Liver (tissue), 9 donors: ENCODE data around the gene DSCAML1. TPM values are rescaled to one million over a fixed set of nuclear protein-coding genes. Genes with fewer than 3 reads are reported as not detected.

Experiments
- DNase-seq: peaks from one replicate; pipeline ENCODE4 v3.0.0-alpha.2; 2017; ENCODE audit warnings: low spot score
- H3K27ac ChIP-seq, 2 donors: one replicate each; pipeline ENCODE4 v1.7.0; 2013; ENCODE audit warnings: inconsistent platforms in 2 of 2, low read length in 2 of 2, control low read depth in 1 of 2, low read depth in 1 of 2, mild to moderate bottlenecking in 1 of 2
- H3K27me3 ChIP-seq, 4 donors: one replicate each; pipeline versions ENCODE4 v1.6.1 to v1.7.0; 2013; ENCODE audit warnings: low read length in 3 of 4, inconsistent platforms in 1 of 4, mild to moderate bottlenecking in 1 of 4, moderate library complexity in 1 of 4; ENCODE audit not compliant: control insufficient read depth in 4 of 4, insufficient read depth in 4 of 4
- H3K36me3 ChIP-seq, 4 donors: one replicate each; pipeline versions ENCODE4 v1.6.1 to v1.7.0; 2013; ENCODE audit warnings: low read length in 3 of 4, mild to moderate bottlenecking in 3 of 4, low read depth in 1 of 4, moderate library complexity in 1 of 4; ENCODE audit not compliant: control insufficient read depth in 4 of 4, insufficient read depth in 3 of 4
- H3K4me1 ChIP-seq, 4 donors: one replicate each; pipeline versions ENCODE4 v1.6.1 to v1.7.0; 2013; ENCODE audit warnings: low read length in 3 of 4, mild to moderate bottlenecking in 3 of 4, moderate library complexity in 1 of 4; ENCODE audit not compliant: control insufficient read depth in 4 of 4, insufficient read depth in 4 of 4
- H3K4me3 ChIP-seq, 3 donors: one replicate each; pipeline versions ENCODE4 v1.6.1 to v1.7.0; 2013; ENCODE audit warnings: low read length in 3 of 3, control low read depth in 1 of 3, low read depth in 1 of 3, mild to moderate bottlenecking in 1 of 3
- H3K9ac ChIP-seq, 2 donors: one replicate each; pipeline ENCODE4 v1.7.0; 2013; ENCODE audit warnings: low read length in 2 of 2, mild to moderate bottlenecking in 2 of 2, moderate library complexity in 2 of 2, control low read depth in 1 of 2, low read depth in 1 of 2
- H3K9me3 ChIP-seq, 4 donors: one replicate each; pipeline versions ENCODE4 v1.6.1 to v1.7.0; 2013; ENCODE audit warnings: low read length in 3 of 4; ENCODE audit not compliant: control insufficient read depth in 4 of 4
- ATF3 ChIP-seq: IDR thresholded peaks from 2 replicates; pipeline ENCODE4 v1.6.1; 2016; ENCODE audit warnings: antibody characterized with exemption
- CTCF ChIP-seq: fragments of 150-350 bp; IDR thresholded peaks from 2 replicates; pipeline ENCODE4 v1.5.1; 2017; ENCODE audit warnings: improper control_type of control experiment, low read depth, low read length; ENCODE audit not compliant: missing input control
- EGR1 ChIP-seq, 2 donors: IDR thresholded peaks; 2 replicates each; pipeline ENCODE4 v1.6.1; 2016 to 2018; ENCODE audit warnings: antibody characterized with exemption in 2 of 2, low read depth in 2 of 2
- FOXA2 ChIP-seq: IDR thresholded peaks from 2 replicates; pipeline ENCODE4 v1.6.1; 2016; ENCODE audit warnings: antibody characterized with exemption
- GABPA ChIP-seq, 2 donors: IDR thresholded peaks in 1 of 2; conservative IDR thresholded peaks in 1 of 2; 2 replicates each; pipeline ENCODE4 v1.6.1; 2016; ENCODE audit warnings: antibody characterized with exemption in 2 of 2, mild to moderate bottlenecking in 1 of 2, moderate library complexity in 1 of 2
- HNF4A ChIP-seq, 2 donors: conservative IDR thresholded peaks; 2 replicates each; pipeline ENCODE4 v1.6.1; 2016; ENCODE audit warnings: antibody characterized with exemption in 2 of 2, mild to moderate bottlenecking in 2 of 2
- HNF4G ChIP-seq: IDR thresholded peaks from 2 replicates; pipeline ENCODE4 v1.6.1; 2016; ENCODE audit warnings: antibody characterized with exemption
- JUND ChIP-seq, 2 donors: IDR thresholded peaks; 2 replicates each; pipeline ENCODE4 v1.6.1; 2016; ENCODE audit warnings: antibody characterized with exemption in 2 of 2
- MAX ChIP-seq: IDR thresholded peaks from 2 replicates; pipeline ENCODE4 v1.6.1; 2016; ENCODE audit warnings: antibody characterized with exemption
- NR2F2 ChIP-seq: IDR thresholded peaks from 2 replicates; pipeline ENCODE4 v1.6.1; 2016; ENCODE audit warnings: antibody characterized with exemption
- REST ChIP-seq: IDR thresholded peaks from 2 replicates; pipeline ENCODE4 v1.6.1; 2016; ENCODE audit warnings: antibody characterized with exemption, mild to moderate bottlenecking
- RXRA ChIP-seq, 2 donors: IDR thresholded peaks; 2 replicates each; pipeline ENCODE4 v1.6.1; 2017 to 2018; ENCODE audit warnings: antibody characterized with exemption in 2 of 2, mild to moderate bottlenecking in 1 of 2
- SP1 ChIP-seq: IDR thresholded peaks from 2 replicates; pipeline ENCODE4 v1.6.1; 2018; ENCODE audit warnings: antibody characterized with exemption, mild to moderate bottlenecking
- TAF1 ChIP-seq: conservative IDR thresholded peaks from 2 replicates; pipeline ENCODE4 v1.6.1; 2016; ENCODE audit warnings: antibody characterized with exemption, mild to moderate bottlenecking
- YY1 ChIP-seq: IDR thresholded peaks from 2 replicates; pipeline ENCODE4 v1.6.1; 2016; ENCODE audit warnings: antibody characterized with exemption, mild to moderate bottlenecking
- WGBS: extraction: QIAGEN DNeasy Blood & Tissue Kit; methylation state at CpG from one replicate; pipeline ENCODE4 v1.1.7; 2013; 5-methylcytosine and 5-hydroxymethylcytosine counted together
- polyA plus RNA-seq, 2 donors: library from polyadenylated mRNA; stranded (reverse) in 1 of 2; unstranded in 1 of 2; fragments of 200-250 nt in 1 of 2; fragments of >200 nt in 1 of 2; fragmentation: Nextera tagmentation in 1 of 2; extraction: Ambion mirVana in 1 of 2; gene quantifications; one replicate each; pipeline versions ENCODE4 v1.2.1 to v1.2.3, GENCODE V29; 2013 to 2015
- total RNA-seq, 2 donors: library from RNA; depleted of rRNA; stranded (reverse); fragments of >200 nt; gene quantifications; one replicate each; pipeline ENCODE4 v1.2.3, GENCODE V29; 2014
- donor health status: healthy.
- donor health status: healthy.
- donor health status: healthy.
- donor health status: healthy.
- donor health status: healthy.

Gene DSCAML1
- total and polyA plus RNA-seq, 4 donors: 0.07 to 0.42 (median 0.20) TPM

- Histone ChIP-seq H3K27me3 (peaks cover 0 to 6% (median 2%) of the 10 kb centered on the region in 4 donors), H3K4me3 (no peak overlapping the region), H3K27ac (no peak overlapping the region), H3K36me3 (no peaks in the 10 kb centered on the region), H3K4me1 (no peaks in the 10 kb centered on the region), H3K9ac (no peak overlapping the region), H3K9me3 (no peaks in the 10 kb centered on the region)
- DNase-seq: no peak
- WGBS: 64% methylated on average over 3 of the region's 3 CpGs
- no peak for TF ChIP-seq NR2F2
- no peak for TF ChIP-seq REST
- TF ChIP-seq JUND (IDR thresholded peaks at IDR 0.05): no peak
- TF ChIP-seq ATF3: no peak
- TF ChIP-seq TAF1: no peak
- TF ChIP-seq SP1: no peak
Observed at GRCh38 chr11:117790279-117790678, 6.7 kb downstream of the DSCAML1 start.

GRCh38 chr11:117789241-117789640 lies 7.8 kb downstream of the DSCAML1 start:
- TF ChIP-seq SP1: no peak
- no peak for TF ChIP-seq MAX
- TF ChIP-seq HNF4G: no peak
- TF ChIP-seq YY1: no peak
- no peak for TF ChIP-seq RXRA (IDR thresholded peaks at IDR 0.05)
- H3K4me1 ChIP-seq: no peaks in the 10 kb centered on the region
- no peak overlapping the region for H3K9ac ChIP-seq
- H3K36me3 ChIP-seq: no peaks in the 10 kb centered on the region
- DNase-seq: no peak
- no peak overlapping the region for H3K27ac ChIP-seq
- 88% methylated on average over 4 of the region's 4 CpGs for WGBS
- H3K27me3 ChIP-seq: peaks cover 0 to 6% (median 2%) of the 10 kb centered on the region in 4 donors
- H3K4me3 ChIP-seq: no peak overlapping the region
- no peaks in the 10 kb centered on the region for H3K9me3 ChIP-seq

- 74% methylated on average over 14 of the region's 14 CpGs for WGBS
- Histone ChIP-seq H3K36me3 (no peaks in the 10 kb centered on the region), H3K27me3 (peaks cover 0 to 4% (median 0%) of the 10 kb centered on the region in 4 donors), H3K9ac (no peak overlapping the region), H3K27ac (no peak overlapping the region), H3K9me3 (no peaks in the 10 kb centered on the region), H3K4me3 (no peak overlapping the region), H3K4me1 (no peaks in the 10 kb centered on the region)
- TF ChIP-seq FOXA2 (no peak), NR2F2 (no peak), HNF4A (conservative IDR thresholded peaks at IDR 0.05) (no peak), GABPA (IDR thresholded peaks at IDR 0.05 in 1 of 2, conservative IDR thresholded peaks at IDR 0.05 in 1 of 2) (no peak), REST (no peak), CTCF (no peak), RXRA (IDR thresholded peaks at IDR 0.05) (no peak), ATF3 (no peak), HNF4G (no peak), EGR1 (IDR thresholded peaks at IDR 0.05; ENCODE audit: low read depth in 2 of 2) (no peak)
- DNase-seq: no peak
Observed at GRCh38 chr11:117786135-117786870, 10.7 kb downstream of the DSCAML1 start.
